IMR-90 (cell line): Measurements from ENCODE around the gene RNF213. TPM values are rescaled to one million over a fixed set of nuclear protein-coding genes. Genes with fewer than 3 reads are reported as not detected.

Experiments
- ATAC-seq: fragments of 200-7000 bp; cut with Tn5 transposase; 2 replicates; pipeline ENCODE4 v1.9.1; 2020; ENCODE audit warnings: low read depth, mild to moderate bottlenecking, moderate library complexity
- BruUV-seq: library from RNA; stranded (reverse); fragments of 400-500 nt; replicated peaks from 2 replicates; lab custom pipeline; 2021; lab: Mats Ljungman, UMichigan
- CTCF ChIA-PET: fragments of 300-600 bp; formaldehyde crosslinking; extraction: SDS; loops from one replicate; lab custom pipeline; 2021; ENCODE audit warnings: antibody characterized with exemption; lab: Yijun Ruan, JAX
- POLR2A ChIA-PET: fragments of 300-600 bp; sonication (Branson Sonifier 250); formaldehyde crosslinking; loops from one replicate; lab custom pipeline; 2022; ENCODE audit warnings: antibody characterized with exemption; ENCODE audit not compliant: unreplicated experiment; lab: Charles Lee
- DNase-seq: peaks from one replicate; pipeline ENCODE4 v3.0.0; 2013
- H2AFZ ChIP-seq: replicated peaks from 2 replicates; pipeline ENCODE3; 2013; ENCODE audit warnings: low read length, mild to moderate bottlenecking; ENCODE audit not compliant: poor library complexity
- H2AK5ac ChIP-seq: 2 replicates; pipeline ENCODE4 v1.6.1; 2013; ENCODE audit warnings: low read depth, low read length, inconsistent platforms
- H2AK9ac ChIP-seq: replicated peaks from 2 replicates; pipeline ENCODE3; 2013; ENCODE audit warnings: mild to moderate bottlenecking, low read depth, low read length, moderate library complexity; ENCODE audit not compliant: poor library complexity
- H2BK120ac ChIP-seq: 2 replicates; pipeline ENCODE4 v1.6.1; 2013; ENCODE audit warnings: low read depth, low read length, inconsistent platforms
- H2BK15ac ChIP-seq: 3 replicates; pipeline ENCODE4 v1.6.1; 2013; ENCODE audit warnings: low read depth, low read length, inconsistent platforms
- H2BK20ac ChIP-seq: 2 replicates; pipeline ENCODE4 v1.6.1; 2013; ENCODE audit warnings: low read depth, mild to moderate bottlenecking, inconsistent platforms, low read length, moderate library complexity
- H2BK5ac ChIP-seq: 2 replicates; pipeline ENCODE4 v1.6.1; 2013; ENCODE audit warnings: mild to moderate bottlenecking, low read depth, low read length, inconsistent platforms; ENCODE audit not compliant: poor library complexity, severe bottlenecking
- H3K14ac ChIP-seq: replicated peaks from 2 replicates; pipeline ENCODE4 v1.6.1; 2013; ENCODE audit warnings: low read depth, low read length, inconsistent platforms
- H3K18ac ChIP-seq: 2 replicates; pipeline ENCODE4 v1.6.1; 2013; ENCODE audit warnings: low read depth, low read length, control low read depth
- H3K23ac ChIP-seq: 2 replicates; pipeline ENCODE4 v1.6.1; 2013; ENCODE audit warnings: low read depth, low read length, inconsistent platforms
- H3K27ac ChIP-seq: 2 replicates; pipeline ENCODE4 v1.5.1; 2013; ENCODE audit warnings: mild to moderate bottlenecking, control low read depth, low read length; ENCODE audit not compliant: insufficient read depth
- H3K27me3 ChIP-seq: 2 replicates; pipeline ENCODE4 v1.6.1; 2013; ENCODE audit warnings: low read length; ENCODE audit not compliant: control insufficient read depth, insufficient read depth
- H3K36me3 ChIP-seq: 2 replicates; pipeline ENCODE4 v1.6.1; 2013; ENCODE audit warnings: low read length, mixed read lengths; ENCODE audit not compliant: control insufficient read depth, insufficient read depth
- H3K4ac ChIP-seq: 2 replicates; pipeline ENCODE4 v1.6.1; 2013; ENCODE audit warnings: low read depth, low read length, inconsistent platforms
- H3K4me1 ChIP-seq: 2 replicates; pipeline ENCODE4 v1.6.1; 2013; ENCODE audit warnings: low read length, mixed read lengths; ENCODE audit not compliant: control insufficient read depth, insufficient read depth
- H3K4me2 ChIP-seq: 2 replicates; pipeline ENCODE4 v1.6.1; 2013; ENCODE audit warnings: low read depth, mild to moderate bottlenecking, control low read depth, low read length, moderate library complexity
- H3K4me3 ChIP-seq: 2 replicates; pipeline ENCODE4 v1.5.1; 2013; ENCODE audit warnings: low read depth, mild to moderate bottlenecking, control low read depth, low read length, moderate library complexity; ENCODE audit not compliant: insufficient read depth
- H3K56ac ChIP-seq: 2 replicates; pipeline ENCODE4 v1.6.1; 2013; ENCODE audit warnings: low read length, inconsistent platforms; ENCODE audit not compliant: insufficient read depth; ENCODE audit errors: extremely low read depth
- H3K79me1 ChIP-seq, 2 experiments: 2 replicates each; pipeline ENCODE4 v1.6.1; 2013; ENCODE audit warnings: low read length in 2 of 2, inconsistent platforms in 1 of 2, low read depth in 1 of 2
- H3K9ac ChIP-seq: 2 replicates; pipeline ENCODE4 v1.6.1; 2013; ENCODE audit warnings: low read depth, low read length, control low read depth
- H3K9me1 ChIP-seq: 2 replicates; pipeline ENCODE4 v1.6.1; 2013; ENCODE audit warnings: low read length, inconsistent platforms; ENCODE audit not compliant: insufficient read depth
- H3K9me3 ChIP-seq: 2 replicates; pipeline ENCODE4 v1.6.1; 2013; ENCODE audit warnings: low read length; ENCODE audit not compliant: control insufficient read depth, insufficient read depth
- H4K20me1 ChIP-seq: 2 replicates; pipeline ENCODE4 v1.6.1; 2013; ENCODE audit warnings: low read length, inconsistent platforms; ENCODE audit not compliant: insufficient read depth
- H4K5ac ChIP-seq: 2 replicates; pipeline ENCODE4 v1.6.1; 2013; ENCODE audit warnings: mild to moderate bottlenecking, low read depth, low read length, control low read depth
- H4K8ac ChIP-seq, 2 experiments: 2 replicates each; pipeline ENCODE4 v1.6.1; 2013; ENCODE audit warnings: low read depth in 2 of 2, low read length in 2 of 2, control low read depth in 1 of 2, inconsistent platforms in 1 of 2
- H4K91ac ChIP-seq: 2 replicates; pipeline ENCODE4 v1.6.1; 2013; ENCODE audit warnings: low read depth, low read length, inconsistent platforms; ENCODE audit not compliant: insufficient read depth
- FOS ChIP-seq: fragments of 150-350 bp; IDR thresholded peaks from 2 replicates; pipeline ENCODE4 v1.6.1; 2016; ENCODE audit warnings: low read depth, low read length
- POLR2A ChIP-seq: IDR thresholded peaks from 2 replicates; pipeline ENCODE4 v1.6.1; 2012; ENCODE audit warnings: mild to moderate bottlenecking, low read depth, low read length
- RAD21 ChIP-seq: IDR thresholded peaks from 2 replicates; pipeline ENCODE4 v1.6.1; 2012; ENCODE audit warnings: low read length, improper control_type of control experiment
- RFX5 ChIP-seq: IDR thresholded peaks from 2 replicates; pipeline ENCODE4 v1.8.0; 2012; ENCODE audit warnings: low read depth, mild to moderate bottlenecking, low read length, moderate library complexity
- USF2 ChIP-seq: fragments of 150-350 bp; IDR thresholded peaks from 2 replicates; pipeline ENCODE4 v1.6.1; 2017; ENCODE audit warnings: mild to moderate bottlenecking, antibody characterized with exemption, low read length, low read depth
- WGBS, 2 experiments: methylation state at CpG; one replicate each; pipeline versions ENCODE4 v1.1.5 to v1.1.7; 2013; ENCODE audit warnings: missing lambda C conversion rate in 2 of 2; ENCODE audit not compliant: insufficient read length in 1 of 2; ENCODE audit errors: extremely low coverage in 2 of 2; 5-methylcytosine and 5-hydroxymethylcytosine counted together
- dilution Hi-C: fragments of 300-500 bp; cut with HindIII; formaldehyde crosslinking; loops from one replicate; pipeline ENCODE4 v1.14.3; 2018; ENCODE audit warnings: low sequenced_read_pairs; ENCODE audit not compliant: unreplicated experiment
- in situ Hi-C: fragments of 300-500 bp; cut with MboI; formaldehyde crosslinking; loops from 3 replicates; pipeline ENCODE4 v1.14.3; 2019; ENCODE audit warnings: low sequenced_read_pairs, inconsistent platforms, mixed read lengths
- intact Hi-C: fragments of 100-400 bp; cut with micrococcal nuclease; formaldehyde crosslinking; loops from 2 replicates; pipeline ENCODE4 v1.10.0; 2022
- polyA plus RNA-seq, 3 experiments: library from polyadenylated mRNA; depleted of rRNA; stranded (reverse); fragments of >200 nt; gene quantifications; 2 replicates each; pipeline ENCODE4 v1.2.3, GENCODE V29; 2012; ENCODE audit warnings: low replicate concordance in 1 of 3
- total RNA-seq: library from RNA; depleted of rRNA; stranded (reverse); fragments of >200 nt; gene quantifications from 2 replicates; pipeline ENCODE4 v1.2.3, GENCODE V29; 2012

Gene RNF213
- total and polyA plus RNA-seq, 2 of the 4 experiments (the other 2 are of a cell fraction): 23.4 to 36.0 TPM

GRCh38 chr17:80286638-80286960, 25.9 kb downstream of the RNF213 start:
- H3K27ac ChIP-seq: no peak overlapping the region
- ATAC-seq (no peak), DNase-seq (no peak)
- H3K9me3 ChIP-seq: no peaks in the 10 kb centered on the region
- no peak overlapping the region for H3K4me2 ChIP-seq
- H3K23ac ChIP-seq: no peak overlapping the region
- 100% methylated on average over 2 of the region's 5 CpGs; no CpG with 5 or more reads in 1 of the 2 experiments for WGBS, 2 experiments
- H3K4me3 ChIP-seq: no peak overlapping the region
- H4K91ac ChIP-seq: no peak overlapping the region
- H3K9ac ChIP-seq: no peak overlapping the region
- H3K79me1 ChIP-seq: peaks cover 8 to 34% of the 10 kb centered on the region in 2 experiments; a peak in 3 of 4 replicates
- BruUV-seq: no TSS peak
- peaks cover 11% of the 10 kb centered on the region for H3K9me1 ChIP-seq
- no peak overlapping the region for H2BK20ac ChIP-seq
- no peak overlapping the region for H2BK15ac ChIP-seq
- no peak overlapping the region for H4K5ac ChIP-seq
- no peak overlapping the region for H4K8ac ChIP-seq
- H3K18ac ChIP-seq: no peak overlapping the region
- peaks cover 50% of the 10 kb centered on the region for H3K36me3 ChIP-seq
- dilution Hi-C loops: no loop called here
- H3K4me1 ChIP-seq: no peaks in the 10 kb centered on the region
- H3K56ac ChIP-seq: no peak overlapping the region
- POLR2A ChIA-PET: no interaction called here
- H2AFZ ChIP-seq: no peak overlapping the region
- CTCF ChIA-PET: no interaction called here
- no peak overlapping the region for H3K14ac ChIP-seq
- intact Hi-C loops: no loop called here
- no peaks in the 10 kb centered on the region for H3K27me3 ChIP-seq
- no peak overlapping the region for H2BK5ac ChIP-seq
- no peak for TF ChIP-seq FOS
- TF ChIP-seq RAD21: no peak
- no peak for TF ChIP-seq RFX5
- no peak for TF ChIP-seq POLR2A
- TF ChIP-seq USF2: no peak
- H3K4ac ChIP-seq: no peak overlapping the region
- H4K20me1 ChIP-seq: peaks cover 11% of the 10 kb centered on the region
- H2AK9ac ChIP-seq: no peak overlapping the region
- no peak overlapping the region for H2AK5ac ChIP-seq
- no peak overlapping the region for H2BK120ac ChIP-seq
- in situ Hi-C loops: no loop called here
